Measurements from ENCODE around the gene PROSER3.
A peak's percentile ranks its signal among the peaks of the same experiment; 100 is the strongest.

The PROSER3 gene

GRCh38 chr19:35775298-35776101, 17.5 kb downstream of the PROSER3 start, which contains the start of gene ARHGAP33:
Gene ARHGAP33, plus strand, starts transcription at chr19:35775564. Its CDS starts 95 bp downstream, at chr19:35775659.
- DNase-seq (ENCODE audit: low read depth, low spot score): peak; percentile 83

GRCh38 chr19:35776102-35776788, 18.3 kb downstream of the PROSER3 start:
- DNase-seq (ENCODE audit: low read depth, low spot score): no peak

GRCh38 chr19:35777086-35777841, 19.3 kb downstream of the PROSER3 start:
- DNase-seq (ENCODE audit: low read depth, low spot score): no peak

GRCh38 chr19:35777961-35778360, 20.0 kb downstream of the PROSER3 start:
- no peak for DNase-seq (ENCODE audit: low read depth, low spot score)

GRCh38 chr19:35779033-35779432, 21.1 kb downstream of the PROSER3 start:
- no peak for DNase-seq (ENCODE audit: low read depth, low spot score)

GRCh38 chr19:35780058-35780457, 22.1 kb downstream of the PROSER3 start:
- DNase-seq (ENCODE audit: low read depth, low spot score): no peak

- no peak for DNase-seq (ENCODE audit: low read depth, low spot score)
Observed at GRCh38 chr19:35780717-35781116, 22.7 kb downstream of the PROSER3 start.

GRCh38 chr19:35781650-35782049, 23.7 kb downstream of the PROSER3 start:
- DNase-seq (ENCODE audit: low read depth, low spot score): no peak

GRCh38 chr19:35782589-35782988, 24.6 kb downstream of the PROSER3 start:
- no peak for DNase-seq (ENCODE audit: low read depth, low spot score)

- DNase-seq (ENCODE audit: low read depth, low spot score): no peak
Observed at GRCh38 chr19:35783469-35784434, 25.8 kb downstream of the PROSER3 start.

- no peak for DNase-seq (ENCODE audit: low read depth, low spot score)
Observed at GRCh38 chr19:35784503-35785338, 26.7 kb downstream of the PROSER3 start.

- no peak for DNase-seq (ENCODE audit: low read depth, low spot score)
Observed at GRCh38 chr19:35785339-35785627, 27.3 kb downstream of the PROSER3 start.

- DNase-seq (ENCODE audit: low read depth, low spot score): no peak
Observed at GRCh38 chr19:35786299-35787160, 28.6 kb downstream of the PROSER3 start.

- no peak for DNase-seq (ENCODE audit: low read depth, low spot score)
Observed at GRCh38 chr19:35787227-35787799, 29.3 kb downstream of the PROSER3 start.

- DNase-seq (ENCODE audit: low read depth, low spot score): no peak
Observed at GRCh38 chr19:35788205-35788960, 30.4 kb downstream of the PROSER3 start.

- DNase-seq (ENCODE audit: low read depth, low spot score): no peak
Observed at GRCh38 chr19:35789195-35789977, 31.4 kb downstream of the PROSER3 start.
